Duodenal mucosa (tissue), 2 donors: ENCODE measurements around the gene TCF20.

Experiments
- H3K27ac ChIP-seq: one replicate; pipeline ENCODE4 v1.7.0; 2013; ENCODE audit warnings: low read depth, low read length
- H3K27me3 ChIP-seq, 2 donors: one replicate each; pipeline ENCODE4 v1.7.0; 2013; ENCODE audit warnings: low read length in 2 of 2, control low read depth in 1 of 2; ENCODE audit not compliant: insufficient read depth in 2 of 2, control insufficient read depth in 1 of 2
- H3K36me3 ChIP-seq, 2 donors: one replicate each; pipeline ENCODE4 v1.7.0; 2013; ENCODE audit warnings: low read length in 2 of 2, control low read depth in 1 of 2; ENCODE audit not compliant: insufficient read depth in 2 of 2, control insufficient read depth in 1 of 2
- H3K4me1 ChIP-seq, 2 donors: one replicate each; pipeline ENCODE4 v1.7.0; 2013; ENCODE audit warnings: low read length in 2 of 2, control low read depth in 1 of 2; ENCODE audit not compliant: insufficient read depth in 2 of 2, control insufficient read depth in 1 of 2
- H3K4me3 ChIP-seq, 2 donors: one replicate each; pipeline ENCODE4 v1.7.0; 2013; ENCODE audit warnings: low read length in 2 of 2, low read depth in 1 of 2
- H3K9ac ChIP-seq, 2 donors: one replicate each; pipeline ENCODE4 v1.7.0; 2013; ENCODE audit warnings: low read length in 2 of 2, low read depth in 1 of 2
- H3K9me3 ChIP-seq, 2 donors: one replicate each; pipeline ENCODE4 v1.7.0; 2013; ENCODE audit warnings: low read length in 2 of 2, control low read depth in 1 of 2; ENCODE audit not compliant: control insufficient read depth in 1 of 2

The TCF20 gene

GRCh38 chr22:42236268-42236667, 34.2 kb downstream of the TCF20 start:
- Histone ChIP-seq H3K9me3 (peaks cover 7 to 14% of the 10 kb centered on the region in 2 donors), H3K4me1 (no peaks in the 10 kb centered on the region), H3K27me3 (no peaks in the 10 kb centered on the region), H3K9ac (no peak overlapping the region), H3K36me3 (peaks cover 0 to 7% of the 10 kb centered on the region in 2 donors), H3K27ac (no peak overlapping the region), H3K4me3 (no peak overlapping the region)

DNA sequence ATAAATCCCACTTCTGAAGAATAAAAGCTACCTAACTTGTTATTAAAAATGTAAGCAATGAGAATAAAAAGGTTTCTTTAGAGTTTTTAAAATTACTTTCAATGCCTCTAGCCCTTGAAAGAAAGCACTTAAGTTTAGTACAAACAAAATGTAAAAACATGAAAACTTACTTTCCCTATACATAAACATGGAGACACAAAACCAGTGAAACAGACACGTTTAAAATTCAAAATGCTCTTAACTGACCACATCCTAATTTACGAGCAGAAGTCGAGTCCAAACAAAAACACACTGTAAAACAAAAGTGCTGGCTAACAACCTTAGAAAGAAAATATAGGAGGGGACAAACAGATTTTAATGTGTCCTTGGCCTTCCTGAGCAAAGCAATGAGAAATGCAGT, 36.6 kb downstream of the TCF20 start:
- Histone ChIP-seq H3K27ac (no peak overlapping the region), H3K4me1 (no peaks in the 10 kb centered on the region), H3K9ac (no peak overlapping the region), H3K9me3 (peaks cover 7 to 14% of the 10 kb centered on the region in 2 donors), H3K36me3 (peaks cover 0 to 7% of the 10 kb centered on the region in 2 donors), H3K27me3 (no peaks in the 10 kb centered on the region), H3K4me3 (no peak overlapping the region)

DNA sequence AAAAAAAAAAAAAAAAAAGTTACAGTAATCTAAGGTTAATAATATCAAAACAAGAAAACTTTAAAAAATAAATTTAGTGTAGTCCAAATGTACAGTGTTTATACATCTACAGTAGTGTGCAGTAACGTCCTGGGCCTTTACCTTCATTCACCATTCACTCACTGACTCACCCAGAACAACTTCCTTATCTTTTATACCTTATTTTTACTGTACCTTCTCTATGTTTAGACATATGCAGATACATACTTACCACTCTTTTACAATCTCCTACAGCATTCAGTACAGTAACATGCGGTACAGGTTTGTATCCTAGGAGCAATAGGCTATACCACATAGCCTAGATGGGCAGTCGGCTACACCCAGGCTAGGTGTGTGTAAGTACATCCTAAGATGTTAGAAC, 38.5 kb downstream of the TCF20 start:
- H3K9me3 ChIP-seq = no peaks in the 10 kb centered on the region
- no peaks in the 10 kb centered on the region for H3K4me1 ChIP-seq
- H3K9ac ChIP-seq = no peak overlapping the region
- no peak overlapping the region for H3K27ac ChIP-seq
- H3K36me3 ChIP-seq = no peaks in the 10 kb centered on the region
- no peak overlapping the region for H3K4me3 ChIP-seq
- no peaks in the 10 kb centered on the region for H3K27me3 ChIP-seq

- no peak overlapping the region for H3K27ac ChIP-seq
- no peaks in the 10 kb centered on the region for H3K4me1 ChIP-seq
- H3K4me3 ChIP-seq = no peak overlapping the region
Measured at GRCh38 chr22:42229455-42230149, 40.9 kb downstream of the TCF20 start.

GRCh38 chr22:42228483-42228882, 42.0 kb downstream of the TCF20 start:
- Histone ChIP-seq H3K27me3 (no peaks in the 10 kb centered on the region), H3K4me1 (peaks cover 0 to 3% of the 10 kb centered on the region in 2 donors), H3K4me3 (no peak overlapping the region), H3K9me3 (no peaks in the 10 kb centered on the region), H3K9ac (no peak overlapping the region), H3K36me3 (no peaks in the 10 kb centered on the region), H3K27ac (no peak overlapping the region)

More at GRCh38 chr22:42229455-42230149, 40.9 kb downstream of the TCF20 start:
- Histone ChIP-seq H3K27me3 (no peaks in the 10 kb centered on the region), H3K9me3 (no peaks in the 10 kb centered on the region), H3K9ac (no peak overlapping the region), H3K36me3 (no peaks in the 10 kb centered on the region)

- no peaks in the 10 kb centered on the region for H3K36me3 ChIP-seq
- H3K27ac ChIP-seq = no peak overlapping the region
- H3K9me3 ChIP-seq = no peaks in the 10 kb centered on the region
- H3K27me3 ChIP-seq = no peaks in the 10 kb centered on the region
- no peak overlapping the region for H3K4me3 ChIP-seq
- H3K9ac ChIP-seq = no peak overlapping the region
- H3K4me1 ChIP-seq = peaks cover 0 to 8% of the 10 kb centered on the region in 2 donors
Measured at GRCh38 chr22:42227435-42227834, 43.0 kb downstream of the TCF20 start.

DNA sequence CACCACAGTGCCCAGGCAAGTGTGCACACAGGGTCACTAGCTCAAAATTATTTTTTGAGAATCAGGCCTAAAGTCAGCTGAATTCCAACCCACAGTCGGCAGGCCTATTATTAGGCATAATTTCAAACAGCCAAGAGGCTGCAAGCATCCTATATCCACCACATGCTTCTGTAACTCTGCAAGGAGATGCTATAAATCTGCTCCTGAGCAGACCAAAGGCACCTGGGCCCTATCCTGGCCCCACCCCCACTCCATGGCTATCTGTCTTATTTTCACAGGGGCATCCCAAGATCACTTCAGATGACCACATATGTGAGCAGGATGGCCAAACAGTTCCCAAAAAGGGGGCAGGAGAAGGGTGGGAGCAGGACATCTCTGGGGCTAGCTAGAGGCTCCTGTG, 44.6 kb downstream of the TCF20 start:
- no peak overlapping the region for H3K9ac ChIP-seq
- H3K9me3 ChIP-seq = no peaks in the 10 kb centered on the region
- H3K36me3 ChIP-seq = no peaks in the 10 kb centered on the region
- peaks cover 0 to 8% of the 10 kb centered on the region in 2 donors for H3K4me1 ChIP-seq
- H3K27ac ChIP-seq = no peak overlapping the region
- no peaks in the 10 kb centered on the region for H3K27me3 ChIP-seq
- H3K4me3 ChIP-seq = no peak overlapping the region

- Histone ChIP-seq H3K9me3 (no peaks in the 10 kb centered on the region), H3K27ac (no peak overlapping the region), H3K4me1 (peaks cover 0 to 18% of the 10 kb centered on the region in 2 donors), H3K36me3 (no peaks in the 10 kb centered on the region), H3K9ac (no peak overlapping the region), H3K27me3 (no peaks in the 10 kb centered on the region), H3K4me3 (no peak overlapping the region)
Measured at GRCh38 chr22:42222140-42222539, 48.3 kb downstream of the TCF20 start.
